WTC11 (cell line): ENCODE measurements around the gene DHRSX. TPM values are rescaled to one million over a fixed set of nuclear protein-coding genes. Genes with fewer than 3 reads are reported as not detected.

Experiments used
- ATAC-seq: fragments of 200-7000 bp; cut with Tn5 transposase; 2 replicates; pipeline ENCODE4 v1.10.0; 2021; ENCODE audit warnings: mild to moderate bottlenecking, moderate library complexity
- CTCF ChIA-PET: fragments of 300-600 bp; sonication (Branson Sonifier 250); formaldehyde crosslinking; loops from one replicate; lab custom pipeline; 2021; ENCODE audit warnings: antibody characterized with exemption; lab: Charles Lee
- POLR2A ChIA-PET: fragments of 350-600 bp; sonication (Branson Sonifier 250); formaldehyde crosslinking; loops from one replicate; lab custom pipeline; 2021; ENCODE audit warnings: antibody characterized with exemption; lab: Charles Lee
- DNase-seq: peaks from one replicate; pipeline ENCODE4 v3.0.0; 2021; ENCODE audit warnings: low spot score
- H3K27ac Mint-ChIP-seq: 2 replicates; pipeline ENCODE4 v1.8.0; 2021; ENCODE audit warnings: mixed read lengths
- H3K27me3 Mint-ChIP-seq: 2 replicates; pipeline ENCODE4 v1.8.0; 2021; ENCODE audit warnings: low read depth, mild to moderate bottlenecking, moderate library complexity, mixed read lengths
- H3K36me3 Mint-ChIP-seq: 2 replicates; pipeline ENCODE4 v1.8.0; 2021; ENCODE audit warnings: mixed read lengths
- H3K4me1 Mint-ChIP-seq: 2 replicates; pipeline ENCODE4 v1.8.0; 2022; ENCODE audit warnings: mixed read lengths
- H3K4me3 Mint-ChIP-seq: 2 replicates; pipeline ENCODE4 v1.8.0; 2021; ENCODE audit warnings: mild to moderate bottlenecking, moderate library complexity, mixed read lengths
- H3K9me3 Mint-ChIP-seq: 2 replicates; pipeline ENCODE4 v1.8.0; 2021; ENCODE audit warnings: mixed read lengths
- ATF2 ChIP-seq: sonication (generic); formaldehyde crosslinking; IDR thresholded peaks from 2 replicates; pipeline ENCODE4 v1.8.1; 2022; ENCODE audit warnings: low read depth, missing genetic modification reagents, borderline replicate concordance
- CTCF ChIP-seq: fragments of 200-600 bp; IDR thresholded peaks from 2 replicates; pipeline ENCODE4 v1.8.0; 2022; ENCODE audit warnings: antibody characterized with exemption
- E2F5 ChIP-seq: sonication (generic); formaldehyde crosslinking; IDR thresholded peaks from 2 replicates; pipeline ENCODE4 v1.8.1; 2022; ENCODE audit warnings: mild to moderate bottlenecking, moderate library complexity, missing genetic modification reagents
- HMGA2 ChIP-seq: fragments of 250-450 bp; sonication (Bioruptor Pico); IDR thresholded peaks from 2 replicates; pipeline ENCODE4 v1.4.0; 2021; ENCODE audit warnings: mild to moderate bottlenecking, moderate library complexity
- JAZF1 ChIP-seq: fragments of 250-450 bp; sonication (Bioruptor Pico); IDR thresholded peaks from 2 replicates; pipeline ENCODE4 v1.9.0; 2021; ENCODE audit warnings: moderate library complexity, mild to moderate bottlenecking, inconsistent platforms
- JUN ChIP-seq: sonication (generic); formaldehyde crosslinking; IDR thresholded peaks from 2 replicates; pipeline ENCODE4 v1.8.0; 2023; ENCODE audit warnings: mild to moderate bottlenecking, missing genetic modification reagents
- MAX ChIP-seq: sonication (generic); formaldehyde crosslinking; IDR thresholded peaks from 2 replicates; pipeline ENCODE4 v1.8.0; 2022; ENCODE audit warnings: mild to moderate bottlenecking, missing genetic modification reagents
- SP1 ChIP-seq: sonication (generic); formaldehyde crosslinking; conservative IDR thresholded peaks from 2 replicates; pipeline ENCODE4 v1.8.1; 2022; ENCODE audit warnings: missing genetic modification reagents
- STAT6 ChIP-seq: sonication (generic); formaldehyde crosslinking; conservative IDR thresholded peaks from 2 replicates; pipeline ENCODE4 v1.8.1; 2023; ENCODE audit warnings: mild to moderate bottlenecking, low read depth, missing genetic modification reagents, moderate library complexity
- TEAD4 ChIP-seq: sonication (generic); formaldehyde crosslinking; IDR thresholded peaks from 2 replicates; pipeline ENCODE4 v1.8.0; 2022; ENCODE audit warnings: mild to moderate bottlenecking, missing genetic modification reagents
- TP53 ChIP-seq: sonication (generic); formaldehyde crosslinking; IDR thresholded peaks from 2 replicates; pipeline ENCODE4 v1.8.1; 2023; ENCODE audit warnings: mild to moderate bottlenecking, missing genetic modification reagents
- USF1 ChIP-seq: sonication (generic); formaldehyde crosslinking; IDR thresholded peaks from 2 replicates; pipeline ENCODE4 v1.8.0; 2022; ENCODE audit warnings: mild to moderate bottlenecking, missing genetic modification reagents
- ZNF138 ChIP-seq: sonication (generic); formaldehyde crosslinking; conservative IDR thresholded peaks from 2 replicates; pipeline ENCODE4 v1.8.1; 2022; ENCODE audit warnings: mild to moderate bottlenecking, moderate library complexity, missing genetic modification reagents
- ZNF423 ChIP-seq: fragments of 250-450 bp; sonication (Bioruptor Pico); IDR thresholded peaks from 2 replicates; pipeline ENCODE4 v2.1.2; 2022; ENCODE audit warnings: mild to moderate bottlenecking, moderate library complexity
- ZSCAN18 ChIP-seq: fragments of 250-450 bp; sonication (Bioruptor Pico); IDR thresholded peaks from 2 replicates; pipeline ENCODE4 v2.1.2; 2022; ENCODE audit warnings: mild to moderate bottlenecking, moderate library complexity
- total RNA-seq: library from RNA; stranded (reverse); gene quantifications from 3 replicates; pipeline ENCODE4 v1.2.3, GENCODE V29; 2021
- TF ChIP-seq, protein P1 (sequence below): fragments of 250-450 bp; sonication (Bioruptor Pico); IDR thresholded peaks from 2 replicates; pipeline ENCODE4 v1.9.0; 2021; ENCODE audit warnings: mild to moderate bottlenecking, borderline replicate concordance
- TF ChIP-seq, protein P2 (sequence below): sonication (generic); formaldehyde crosslinking; IDR thresholded peaks from 2 replicates; pipeline ENCODE4 v1.8.0; 2023; ENCODE audit warnings: mild to moderate bottlenecking, missing genetic modification reagents

The DHRSX gene
- total RNA-seq, 1 experiment from 2014 or later, result 28.2 TPM

DNA sequence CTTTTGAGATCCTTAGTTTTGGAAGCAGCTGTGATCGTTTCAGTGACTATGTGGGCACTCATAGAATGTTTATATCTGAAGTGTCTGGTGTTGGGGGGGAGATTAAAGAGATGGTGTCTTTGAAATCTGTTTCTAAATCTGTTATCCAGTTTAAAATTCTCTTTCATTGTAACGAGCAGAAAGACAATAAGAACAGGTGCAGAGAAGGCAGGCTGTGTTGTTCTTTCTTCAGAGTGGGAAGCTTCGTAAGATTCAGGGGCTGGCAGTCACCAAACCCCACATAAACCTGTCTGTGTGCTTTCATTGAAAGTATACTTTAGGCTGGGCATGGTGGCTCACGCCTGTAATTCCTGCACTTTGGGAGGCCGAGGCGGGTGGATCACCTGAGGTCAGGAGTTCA lies 16.3 kb upstream of the DHRSX start:
- Mint-ChIP-seq H3K9me3 (no peaks in the 10 kb centered on the region), H3K4me3 (no peak overlapping the region)
- ATAC-seq (no peak), DNase-seq (no peak)
- POLR2A ChIA-PET, result no interaction called here
- TF ChIP-seq CTCF (no peak), ZSCAN18 (CRISPR knock-in tag) (no peak), USF1 (CRISPR knock-in tag) (no peak), E2F5 (CRISPR knock-in tag) (no peak), HMGA2 (CRISPR knock-in tag) (no peak), ZNF423 (CRISPR knock-in tag) (no peak), TP53 (CRISPR knock-in tag) (no peak), ZNF138 (CRISPR knock-in tag) (no peak)
- TF ChIP-seq, protein P1, sequence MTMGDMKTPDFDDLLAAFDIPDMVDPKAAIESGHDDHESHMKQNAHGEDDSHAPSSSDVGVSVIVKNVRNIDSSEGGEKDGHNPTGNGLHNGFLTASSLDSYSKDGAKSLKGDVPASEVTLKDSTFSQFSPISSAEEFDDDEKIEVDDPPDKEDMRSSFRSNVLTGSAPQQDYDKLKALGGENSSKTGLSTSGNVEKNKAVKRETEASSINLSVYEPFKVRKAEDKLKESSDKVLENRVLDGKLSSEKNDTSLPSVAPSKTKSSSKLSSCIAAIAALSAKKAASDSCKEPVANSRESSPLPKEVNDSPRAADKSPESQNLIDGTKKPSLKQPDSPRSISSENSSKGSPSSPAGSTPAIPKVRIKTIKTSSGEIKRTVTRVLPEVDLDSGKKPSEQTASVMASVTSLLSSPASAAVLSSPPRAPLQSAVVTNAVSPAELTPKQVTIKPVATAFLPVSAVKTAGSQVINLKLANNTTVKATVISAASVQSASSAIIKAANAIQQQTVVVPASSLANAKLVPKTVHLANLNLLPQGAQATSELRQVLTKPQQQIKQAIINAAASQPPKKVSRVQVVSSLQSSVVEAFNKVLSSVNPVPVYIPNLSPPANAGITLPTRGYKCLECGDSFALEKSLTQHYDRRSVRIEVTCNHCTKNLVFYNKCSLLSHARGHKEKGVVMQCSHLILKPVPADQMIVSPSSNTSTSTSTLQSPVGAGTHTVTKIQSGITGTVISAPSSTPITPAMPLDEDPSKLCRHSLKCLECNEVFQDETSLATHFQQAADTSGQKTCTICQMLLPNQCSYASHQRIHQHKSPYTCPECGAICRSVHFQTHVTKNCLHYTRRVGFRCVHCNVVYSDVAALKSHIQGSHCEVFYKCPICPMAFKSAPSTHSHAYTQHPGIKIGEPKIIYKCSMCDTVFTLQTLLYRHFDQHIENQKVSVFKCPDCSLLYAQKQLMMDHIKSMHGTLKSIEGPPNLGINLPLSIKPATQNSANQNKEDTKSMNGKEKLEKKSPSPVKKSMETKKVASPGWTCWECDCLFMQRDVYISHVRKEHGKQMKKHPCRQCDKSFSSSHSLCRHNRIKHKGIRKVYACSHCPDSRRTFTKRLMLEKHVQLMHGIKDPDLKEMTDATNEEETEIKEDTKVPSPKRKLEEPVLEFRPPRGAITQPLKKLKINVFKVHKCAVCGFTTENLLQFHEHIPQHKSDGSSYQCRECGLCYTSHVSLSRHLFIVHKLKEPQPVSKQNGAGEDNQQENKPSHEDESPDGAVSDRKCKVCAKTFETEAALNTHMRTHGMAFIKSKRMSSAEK (CRISPR knock-in tag), result no peak
- TF ChIP-seq, protein P2, sequence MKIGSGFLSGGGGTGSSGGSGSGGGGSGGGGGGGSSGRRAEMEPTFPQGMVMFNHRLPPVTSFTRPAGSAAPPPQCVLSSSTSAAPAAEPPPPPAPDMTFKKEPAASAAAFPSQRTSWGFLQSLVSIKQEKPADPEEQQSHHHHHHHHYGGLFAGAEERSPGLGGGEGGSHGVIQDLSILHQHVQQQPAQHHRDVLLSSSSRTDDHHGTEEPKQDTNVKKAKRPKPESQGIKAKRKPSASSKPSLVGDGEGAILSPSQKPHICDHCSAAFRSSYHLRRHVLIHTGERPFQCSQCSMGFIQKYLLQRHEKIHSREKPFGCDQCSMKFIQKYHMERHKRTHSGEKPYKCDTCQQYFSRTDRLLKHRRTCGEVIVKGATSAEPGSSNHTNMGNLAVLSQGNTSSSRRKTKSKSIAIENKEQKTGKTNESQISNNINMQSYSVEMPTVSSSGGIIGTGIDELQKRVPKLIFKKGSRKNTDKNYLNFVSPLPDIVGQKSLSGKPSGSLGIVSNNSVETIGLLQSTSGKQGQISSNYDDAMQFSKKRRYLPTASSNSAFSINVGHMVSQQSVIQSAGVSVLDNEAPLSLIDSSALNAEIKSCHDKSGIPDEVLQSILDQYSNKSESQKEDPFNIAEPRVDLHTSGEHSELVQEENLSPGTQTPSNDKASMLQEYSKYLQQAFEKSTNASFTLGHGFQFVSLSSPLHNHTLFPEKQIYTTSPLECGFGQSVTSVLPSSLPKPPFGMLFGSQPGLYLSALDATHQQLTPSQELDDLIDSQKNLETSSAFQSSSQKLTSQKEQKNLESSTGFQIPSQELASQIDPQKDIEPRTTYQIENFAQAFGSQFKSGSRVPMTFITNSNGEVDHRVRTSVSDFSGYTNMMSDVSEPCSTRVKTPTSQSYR (CRISPR knock-in tag), result no peak
- TF ChIP-seq, all 79 proteins: peak for 0
- H3K27ac Mint-ChIP-seq, result no peak overlapping the region
- no peaks in the 10 kb centered on the region for H3K36me3 Mint-ChIP-seq
- CTCF ChIA-PET, result no interaction called here
- peaks cover 14% of the 10 kb centered on the region for H3K4me1 Mint-ChIP-seq
- H3K27me3 Mint-ChIP-seq, result no peaks in the 10 kb centered on the region

GRCh38 chrX:2516623-2517022 lies 15.8 kb upstream of the DHRSX start:
- no peaks in the 10 kb centered on the region for H3K36me3 Mint-ChIP-seq
- H3K27me3 Mint-ChIP-seq, result no peaks in the 10 kb centered on the region
- DNase-seq (no peak), ATAC-seq (no peak)
- no peaks in the 10 kb centered on the region for H3K9me3 Mint-ChIP-seq
- H3K4me1 Mint-ChIP-seq, result peaks cover 11% of the 10 kb centered on the region
- no peak overlapping the region for H3K27ac Mint-ChIP-seq
- H3K4me3 Mint-ChIP-seq, result no peak overlapping the region
- CTCF ChIA-PET, result no interaction called here
- POLR2A ChIA-PET, result no interaction called here
- TF ChIP-seq JUN (CRISPR knock-in tag) (no peak), MAX (CRISPR knock-in tag) (no peak), TP53 (CRISPR knock-in tag) (no peak), STAT6 (CRISPR knock-in tag) (no peak), JAZF1 (CRISPR knock-in tag) (no peak), ATF2 (CRISPR knock-in tag) (no peak), E2F5 (CRISPR knock-in tag) (no peak), SP1 (CRISPR knock-in tag) (no peak), TEAD4 (no peak)
